ENCODE data around the gene PLA2G2F.

DNA sequence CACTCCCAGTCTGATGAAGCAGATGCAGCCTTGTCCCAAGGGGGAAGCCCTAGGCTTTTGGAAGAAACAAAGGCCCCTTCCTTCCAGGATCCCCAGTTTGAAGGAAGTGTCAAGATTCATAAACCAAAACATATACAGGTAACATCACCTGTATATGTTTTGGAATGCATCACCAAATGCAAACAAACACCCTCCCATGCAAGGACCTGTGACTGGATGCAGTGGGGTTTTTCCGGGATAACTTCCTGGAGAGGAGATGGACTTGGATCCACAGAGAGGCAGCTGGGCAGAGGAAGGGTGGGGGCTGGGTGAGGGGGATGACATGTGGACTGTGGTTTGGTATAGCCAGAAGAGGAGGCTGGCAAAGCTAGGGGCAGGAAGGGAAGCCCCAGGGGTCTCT is 1.5 kb upstream of the PLA2G2F start:
- TF ChIP-seq CTCF (IDR thresholded peaks at IDR 0.05), result no peak
- TF ChIP-seq POLR2AphosphoS5 (IDR thresholded peaks at IDR 0.05; ENCODE audit: low read depth, low read length), result no peak
- TF ChIP-seq, protein P1, sequence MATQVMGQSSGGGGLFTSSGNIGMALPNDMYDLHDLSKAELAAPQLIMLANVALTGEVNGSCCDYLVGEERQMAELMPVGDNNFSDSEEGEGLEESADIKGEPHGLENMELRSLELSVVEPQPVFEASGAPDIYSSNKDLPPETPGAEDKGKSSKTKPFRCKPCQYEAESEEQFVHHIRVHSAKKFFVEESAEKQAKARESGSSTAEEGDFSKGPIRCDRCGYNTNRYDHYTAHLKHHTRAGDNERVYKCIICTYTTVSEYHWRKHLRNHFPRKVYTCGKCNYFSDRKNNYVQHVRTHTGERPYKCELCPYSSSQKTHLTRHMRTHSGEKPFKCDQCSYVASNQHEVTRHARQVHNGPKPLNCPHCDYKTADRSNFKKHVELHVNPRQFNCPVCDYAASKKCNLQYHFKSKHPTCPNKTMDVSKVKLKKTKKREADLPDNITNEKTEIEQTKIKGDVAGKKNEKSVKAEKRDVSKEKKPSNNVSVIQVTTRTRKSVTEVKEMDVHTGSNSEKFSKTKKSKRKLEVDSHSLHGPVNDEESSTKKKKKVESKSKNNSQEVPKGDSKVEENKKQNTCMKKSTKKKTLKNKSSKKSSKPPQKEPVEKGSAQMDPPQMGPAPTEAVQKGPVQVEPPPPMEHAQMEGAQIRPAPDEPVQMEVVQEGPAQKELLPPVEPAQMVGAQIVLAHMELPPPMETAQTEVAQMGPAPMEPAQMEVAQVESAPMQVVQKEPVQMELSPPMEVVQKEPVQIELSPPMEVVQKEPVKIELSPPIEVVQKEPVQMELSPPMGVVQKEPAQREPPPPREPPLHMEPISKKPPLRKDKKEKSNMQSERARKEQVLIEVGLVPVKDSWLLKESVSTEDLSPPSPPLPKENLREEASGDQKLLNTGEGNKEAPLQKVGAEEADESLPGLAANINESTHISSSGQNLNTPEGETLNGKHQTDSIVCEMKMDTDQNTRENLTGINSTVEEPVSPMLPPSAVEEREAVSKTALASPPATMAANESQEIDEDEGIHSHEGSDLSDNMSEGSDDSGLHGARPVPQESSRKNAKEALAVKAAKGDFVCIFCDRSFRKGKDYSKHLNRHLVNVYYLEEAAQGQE (IDR thresholded peaks at IDR 0.05; ENCODE audit: insufficient read depth in 1 of 2, low read depth in 2 of 2, low read length in 1 of 2), result no peak
- TF ChIP-seq TCF7L2 (IDR thresholded peaks at IDR 0.05; ENCODE audit: low read depth, low read length), result no peak
